GM21381 (cell line): Measurements from ENCODE around the gene SLFN12.
"Not testable (repeated sequence)": the region's sequence is repeated elsewhere in the genome, so short reads cannot be mapped to it uniquely, and the experiment has no call there.

Experiments
- ATAC-seq: cut with Tn5 transposase; IDR thresholded peaks from one replicate; pipeline ENCODE4 v1.9.1; 2021; ENCODE audit warnings: mild to moderate bottlenecking, moderate library complexity; ENCODE audit not compliant: unreplicated experiment

Gene SLFN12

GRCh38 chr17:35414247-35414646 is 18.1 kb downstream of the SLFN12 start:
- ATAC-seq, result no peak

DNA sequence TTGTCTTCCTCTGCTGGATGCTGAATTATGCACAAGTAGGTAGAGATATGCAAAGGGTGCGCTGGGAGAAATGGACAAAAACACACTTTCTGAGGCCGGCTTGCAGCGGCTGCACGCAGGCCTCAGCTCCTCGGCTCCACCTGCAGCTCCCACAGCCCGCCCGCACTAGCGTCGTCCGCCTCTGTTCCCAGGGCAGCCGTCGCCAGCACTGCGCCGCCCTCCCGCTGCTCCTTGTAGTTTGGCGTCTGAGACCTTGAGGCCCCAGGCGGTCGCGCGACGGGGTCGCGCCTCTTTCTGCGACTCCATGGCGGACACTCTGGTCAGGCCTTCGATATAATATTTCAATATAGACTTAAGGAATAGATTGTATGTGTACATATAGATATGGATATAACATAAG is 24.8 kb downstream of the SLFN12 start:
- ATAC-seq, result no peak

DNA sequence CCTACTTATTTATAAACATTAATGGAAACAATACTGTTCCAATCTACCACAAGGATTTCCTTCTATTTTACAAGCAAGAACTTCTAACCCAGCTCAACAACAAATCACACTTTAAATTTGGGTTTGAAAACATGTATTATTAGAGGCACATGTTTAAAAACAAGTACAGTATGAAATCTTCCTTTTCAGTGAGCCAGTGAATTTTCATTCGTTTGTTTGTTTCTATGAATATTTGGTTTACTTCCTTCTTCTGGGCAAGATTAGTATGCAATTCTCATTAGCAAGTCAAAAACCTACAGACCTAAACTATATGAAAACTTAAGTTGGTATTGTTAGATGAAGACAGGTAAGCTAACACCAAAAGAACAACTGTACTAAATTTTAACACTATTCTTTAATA is 25.7 kb downstream of the SLFN12 start:
- ATAC-seq, result no peak

GRCh38 chr17:35404360-35404759 is 27.9 kb downstream of the SLFN12 start:
- ATAC-seq, result no peak

GRCh38 chr17:35393783-35394182 is 38.5 kb downstream of the SLFN12 start:
- ATAC-seq, result not testable (repeated sequence)

DNA sequence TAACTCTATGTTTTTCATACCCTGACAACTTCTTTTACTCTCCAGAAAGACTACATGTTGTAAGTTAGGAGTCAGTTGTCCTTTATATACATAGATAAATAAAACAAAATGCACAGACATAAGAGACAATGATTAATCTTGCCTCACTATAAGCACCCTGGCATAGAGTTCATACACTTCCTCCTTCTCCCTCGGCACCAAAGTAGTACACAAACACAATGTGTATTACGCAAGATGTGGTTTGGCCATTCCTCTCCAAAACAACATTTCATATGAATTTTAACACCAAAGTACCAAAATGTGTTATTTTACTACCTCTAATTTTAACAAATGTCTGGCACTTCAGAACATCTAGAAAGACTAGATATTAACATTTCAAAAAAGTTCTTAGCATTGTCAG is 41.6 kb downstream of the SLFN12 start:
- no peak for ATAC-seq

- ATAC-seq, result no peak
Measured at GRCh38 chr17:35390156-35390555, 42.1 kb downstream of the SLFN12 start.

GRCh38 chr17:35387496-35387895 is 44.8 kb downstream of the SLFN12 start:
- no peak for ATAC-seq

DNA sequence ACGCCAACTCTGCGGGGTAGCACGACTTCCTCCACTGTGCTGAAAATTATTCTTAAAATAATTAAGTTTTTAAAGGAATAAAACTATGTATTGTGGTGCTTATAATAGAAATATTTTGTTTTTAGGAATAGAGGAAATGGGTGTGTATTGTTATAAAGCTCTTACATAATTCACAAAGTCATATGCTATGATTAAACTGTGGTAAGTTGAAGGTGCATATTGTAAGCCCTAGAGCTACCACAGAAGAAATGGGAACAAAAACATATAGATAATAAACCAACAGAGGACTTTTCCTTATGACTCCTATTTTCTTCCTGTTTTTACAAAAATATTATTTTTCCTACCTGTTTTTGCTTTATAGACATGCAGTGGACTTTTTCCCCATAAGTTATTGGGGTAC is 54.6 kb downstream of the SLFN12 start:
- no peak for ATAC-seq

DNA sequence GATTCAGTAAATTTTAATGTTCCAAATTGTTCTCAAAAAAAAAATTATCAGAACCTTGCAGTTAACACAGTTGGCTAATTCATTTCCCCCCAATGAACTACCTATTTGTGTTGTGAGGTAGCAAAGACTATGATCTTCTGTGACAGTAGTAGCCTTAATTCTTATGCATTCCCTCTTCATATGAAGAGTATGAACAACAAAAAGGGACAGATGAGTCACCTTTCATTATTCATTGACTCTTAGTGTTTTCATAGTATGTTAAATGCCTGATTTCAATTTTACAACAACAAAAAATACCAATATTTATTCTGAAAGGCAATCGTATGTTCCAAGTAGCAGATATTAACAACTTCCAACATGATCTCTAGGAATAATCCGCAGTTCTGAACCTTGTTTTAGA is 55.2 kb downstream of the SLFN12 start:
- no peak for ATAC-seq

DNA sequence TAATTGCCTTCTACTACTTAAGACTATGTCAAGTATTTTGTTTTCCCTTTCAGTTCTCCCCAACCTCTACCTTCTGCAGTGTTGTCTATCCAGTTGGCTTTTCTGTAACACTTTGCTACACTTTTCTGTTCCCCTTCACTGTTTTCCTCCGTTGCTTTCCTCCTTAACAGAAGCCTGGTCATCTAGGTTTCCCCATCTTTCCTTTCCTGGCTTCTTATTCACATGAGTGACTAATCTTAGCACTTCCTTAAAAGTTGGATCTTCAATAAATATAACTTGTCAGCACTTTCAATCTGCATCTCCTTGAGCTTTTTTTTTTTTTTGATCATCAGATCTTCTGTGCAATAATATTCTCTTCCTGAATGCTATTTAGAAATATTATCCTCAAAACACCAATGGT is 56.1 kb downstream of the SLFN12 start:
- ATAC-seq, result no peak

GRCh38 chr17:35374766-35375344 is 57.4 kb downstream of the SLFN12 start:
- ATAC-seq, result no peak

DNA sequence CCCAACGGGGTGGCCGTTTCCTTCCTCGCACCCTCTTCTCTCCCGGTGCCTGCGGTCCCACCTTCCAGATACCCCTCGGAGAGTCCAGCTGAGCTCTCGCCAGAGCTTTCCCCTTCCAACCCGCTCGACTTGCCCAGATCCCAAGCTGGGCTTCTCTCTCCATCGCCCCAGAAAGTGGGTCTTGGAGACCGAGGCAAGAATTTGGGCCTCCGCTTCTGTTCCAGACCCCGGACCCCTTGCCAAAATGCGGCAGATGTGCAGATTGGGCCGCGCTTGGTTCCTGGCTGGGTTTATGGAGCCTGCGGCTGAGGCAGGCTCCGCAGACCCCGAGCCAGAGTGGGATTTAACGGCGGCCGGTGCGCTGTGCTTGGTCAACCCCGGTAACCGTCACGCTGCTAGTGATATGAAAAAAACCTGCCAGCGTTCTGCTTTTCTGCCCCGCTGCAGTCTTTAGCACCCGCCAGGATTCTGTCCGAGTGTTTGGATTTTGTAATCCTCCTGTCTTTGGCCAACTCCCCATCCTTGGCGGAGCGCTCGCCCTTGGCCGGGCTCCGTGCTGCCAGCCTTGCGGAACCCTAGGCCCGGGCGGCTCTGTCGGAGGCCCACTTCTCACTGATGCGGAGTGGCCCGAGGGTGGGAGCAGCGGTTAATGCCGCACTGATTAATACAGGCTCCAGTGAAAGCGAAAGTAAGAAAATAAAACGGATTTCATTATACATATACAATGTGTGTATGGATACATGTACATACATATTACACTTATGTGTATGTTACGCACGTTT is 58.1 kb downstream of the SLFN12 start:
- no peak for ATAC-seq

- peak; percentile 58 for ATAC-seq
Measured at GRCh38 chr17:35373534-35373983, 58.7 kb downstream of the SLFN12 start, which contains the start of gene SLFN11. TSS of gene SLFN11 (minus strand) at chr17:35373621. CDS start at chr17:35363807, 9,814 bp downstream.

DNA sequence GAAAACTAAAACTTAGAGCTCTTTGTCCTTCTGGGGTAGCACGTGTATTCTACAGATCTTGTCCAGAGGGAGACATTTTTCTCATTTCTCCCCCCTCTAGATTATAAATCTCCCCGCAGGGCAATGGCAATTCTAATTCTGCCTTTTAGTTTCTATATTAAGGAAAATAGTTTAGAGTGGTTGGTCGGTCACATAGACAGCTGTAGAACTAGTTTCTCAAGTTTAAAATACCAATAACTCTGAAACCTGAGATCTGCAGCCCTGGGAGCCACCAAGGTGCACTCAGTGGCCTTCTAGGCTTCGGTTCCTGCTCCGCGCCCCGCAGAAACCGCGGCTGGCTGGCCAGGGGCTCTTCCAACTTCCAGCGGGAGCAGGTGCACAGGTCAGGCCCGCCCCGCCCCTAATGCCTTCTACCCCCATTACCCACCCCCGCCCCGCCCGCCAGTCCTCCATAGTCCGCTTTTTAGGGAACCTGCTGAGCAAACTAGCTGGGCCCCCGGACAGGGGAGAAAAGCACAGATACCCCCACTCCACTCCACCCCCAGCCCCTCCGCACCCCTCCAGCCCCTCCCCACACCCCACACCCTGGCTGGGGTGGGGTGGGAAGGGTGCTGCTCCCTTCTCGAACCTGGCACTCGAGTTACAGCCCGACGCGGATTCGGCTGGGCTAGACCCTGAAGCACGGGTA is 59.3 kb downstream of the SLFN12 start:
- peak; percentile 10 for ATAC-seq

- ATAC-seq, result no peak
Measured at GRCh38 chr17:35371934-35372333, 60.4 kb downstream of the SLFN12 start.

- ATAC-seq, result peak; percentile 88
Measured at GRCh38 chr17:35368081-35368830, 64.0 kb downstream of the SLFN12 start.

GRCh38 chr17:35361027-35361426 is 71.3 kb downstream of the SLFN12 start:
- no peak for ATAC-seq
